Thyroid gland (tissue), 4 donors: ENCODE results near the gene ST3GAL2. TPM values are rescaled to one million over a fixed set of nuclear protein-coding genes. Genes with fewer than 3 reads are reported as not detected.

Source experiments
- DNase-seq, 2 donors: peaks; one replicate each; pipeline ENCODE4 v3.0.0-alpha.2; 2019
- H3K27ac ChIP-seq, 3 donors: fragments of 200-600 bp; sonication (generic); 1 replicate in 2 of 3; 2 replicates in 1 of 3; pipeline ENCODE4 v1.5.1; 2016 to 2019; ENCODE audit warnings: mild to moderate bottlenecking in 1 of 3, moderate library complexity in 1 of 3
- H3K27me3 ChIP-seq: fragments of 200-600 bp; sonication (generic); one replicate; pipeline ENCODE4 v1.5.1; 2019
- H3K36me3 ChIP-seq, 2 donors: fragments of 200-600 bp; sonication (generic); one replicate each; pipeline ENCODE4 v1.5.1; 2016 to 2019
- H3K4me1 ChIP-seq, 2 donors: fragments of 200-600 bp; sonication (generic); one replicate each; pipeline ENCODE4 v1.5.1; 2017 to 2019
- H3K4me3 ChIP-seq, 3 donors: fragments of 200-600 bp; sonication (generic); replicated peaks in 1 of 3; 1 replicate in 2 of 3; 2 replicates in 1 of 3; pipeline ENCODE4 v1.5.1; 2016; ENCODE audit warnings: mild to moderate bottlenecking in 1 of 3
- H3K9me3 ChIP-seq: fragments of 200-600 bp; sonication (generic); one replicate; pipeline ENCODE4 v1.5.1; 2017
- CTCF ChIP-seq, 6 experiments: fragments of 200-600 bp in 3 of 6; fragments of 450-650 bp in 3 of 6; sonication (generic) in 3 of 6; IDR thresholded peaks; one replicate each; pipeline ENCODE4 v1.5.1; 2016 to 2019; ENCODE audit warnings: antibody characterized with exemption in 6 of 6, mild to moderate bottlenecking in 2 of 6, inconsistent platforms in 1 of 6, moderate library complexity in 1 of 6
- POLR2A ChIP-seq, 2 donors: fragments of 450-650 bp; IDR thresholded peaks; one replicate each; pipeline ENCODE4 v1.6.1; 2017; ENCODE audit warnings: antibody characterized with exemption in 2 of 2, mild to moderate bottlenecking in 2 of 2, moderate library complexity in 1 of 2
- WGBS, 2 donors: methylation state at CpG; one replicate each; pipeline ENCODE4 v1.1.5; 2017; 5-methylcytosine and 5-hydroxymethylcytosine counted together
- intact Hi-C: fragments of 100-400 bp; cut with DNase I; formaldehyde crosslinking; loops from one replicate; pipeline ENCODE4 v1.15.1; 2023
- total RNA-seq, 4 donors: library from RNA; depleted of rRNA; stranded (reverse); fragments of >200 nt; gene quantifications; one replicate each; pipeline ENCODE4 v1.2.3, GENCODE V29; 2016

The ST3GAL2 gene
- total RNA-seq, 4 donors from 2014 or later, result 11.2 to 17.4 (median 11.8) TPM

DNA sequence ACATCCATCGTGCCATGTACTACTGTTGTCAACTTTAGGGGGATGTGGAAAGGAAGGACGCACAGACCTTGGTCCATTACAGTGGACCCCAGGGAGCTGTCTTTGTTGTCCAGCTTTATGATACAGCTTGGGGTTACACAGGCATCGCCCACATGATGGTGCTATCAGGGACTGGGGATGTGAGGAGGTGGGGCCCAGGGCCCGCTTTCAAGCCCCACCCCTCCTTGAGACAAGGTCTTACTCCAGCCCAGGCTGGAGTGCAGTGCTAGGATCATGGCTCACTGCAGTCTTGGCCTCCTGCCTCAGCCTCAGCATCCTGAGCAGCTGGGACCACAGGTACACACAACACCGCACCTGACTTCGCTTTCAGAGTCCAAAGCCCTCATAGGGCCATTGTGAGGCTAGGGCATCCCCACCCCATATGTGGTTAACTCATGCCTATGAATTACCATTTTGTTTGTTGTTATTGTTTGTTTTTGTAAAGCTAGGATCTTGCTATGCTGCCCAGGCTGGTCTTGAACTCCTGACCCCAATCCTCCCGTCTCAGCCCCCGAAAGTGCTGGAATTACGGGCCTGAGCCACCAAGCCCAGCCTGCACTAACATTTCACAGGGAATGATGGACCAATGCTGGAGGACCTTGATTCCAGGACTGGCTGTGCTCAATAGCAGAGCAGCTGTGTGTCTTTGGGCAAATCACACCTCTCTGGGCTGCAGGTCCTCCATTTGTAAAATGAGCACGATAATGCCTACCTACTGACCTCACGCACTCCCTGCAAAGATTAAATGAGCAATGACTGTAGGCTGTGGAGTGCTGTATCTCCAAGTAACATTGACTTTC, 17.2 kb downstream of the ST3GAL2 start:
- no peak overlapping the region for H3K4me3 ChIP-seq
- TF ChIP-seq CTCF (IDR thresholded peaks at IDR 0.05) (no peak), POLR2A (IDR thresholded peaks at IDR 0.05) (no peak)
- no peaks in the 10 kb centered on the region for H3K36me3 ChIP-seq
- no peaks in the 10 kb centered on the region for H3K9me3 ChIP-seq
- no peak overlapping the region for H3K27ac ChIP-seq
- 89 to 98% methylated on average over 9 to 11 of the region's 11 CpGs for WGBS, 2 donors
- no peaks in the 10 kb centered on the region for H3K27me3 ChIP-seq
- intact Hi-C loops, result no loop called here
- DNase-seq, result no peak
- peaks cover 5 to 20% of the 10 kb centered on the region in 2 donors for H3K4me1 ChIP-seq

DNA sequence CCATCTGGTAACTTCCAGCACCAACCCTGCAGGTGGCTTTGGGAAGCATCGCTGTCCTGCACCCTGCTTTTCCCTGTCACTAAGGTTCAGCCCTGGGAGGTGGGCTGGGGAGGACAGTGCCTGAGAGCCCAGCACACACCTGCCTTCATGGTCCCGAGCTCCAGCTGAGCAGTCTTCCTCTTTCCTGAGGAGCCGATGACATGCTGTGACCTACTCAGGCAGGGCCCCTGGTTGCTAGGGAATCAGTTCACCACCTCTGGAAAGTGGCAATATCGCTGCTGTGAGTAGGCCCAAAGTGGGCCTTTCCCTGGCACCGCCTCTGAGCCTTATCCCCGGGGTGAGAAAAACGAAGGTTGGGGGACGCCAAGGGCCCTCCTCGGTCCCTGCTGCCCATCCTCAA, 17.9 kb downstream of the ST3GAL2 start:
- H3K27ac ChIP-seq, result no peak overlapping the region
- 78 to 80% methylated on average over 6 of the region's 9 CpGs for WGBS, 2 donors
- H3K4me1 ChIP-seq, result peaks cover 5 to 24% of the 10 kb centered on the region in 2 donors
- intact Hi-C loops, result no loop called here
- no peaks in the 10 kb centered on the region for H3K36me3 ChIP-seq
- H3K27me3 ChIP-seq, result no peaks in the 10 kb centered on the region
- H3K9me3 ChIP-seq, result no peaks in the 10 kb centered on the region
- H3K4me3 ChIP-seq, result no peak overlapping the region
- no peak for DNase-seq
- TF ChIP-seq CTCF (IDR thresholded peaks at IDR 0.05), result no peak
- TF ChIP-seq POLR2A (IDR thresholded peaks at IDR 0.05), result no peak

DNA sequence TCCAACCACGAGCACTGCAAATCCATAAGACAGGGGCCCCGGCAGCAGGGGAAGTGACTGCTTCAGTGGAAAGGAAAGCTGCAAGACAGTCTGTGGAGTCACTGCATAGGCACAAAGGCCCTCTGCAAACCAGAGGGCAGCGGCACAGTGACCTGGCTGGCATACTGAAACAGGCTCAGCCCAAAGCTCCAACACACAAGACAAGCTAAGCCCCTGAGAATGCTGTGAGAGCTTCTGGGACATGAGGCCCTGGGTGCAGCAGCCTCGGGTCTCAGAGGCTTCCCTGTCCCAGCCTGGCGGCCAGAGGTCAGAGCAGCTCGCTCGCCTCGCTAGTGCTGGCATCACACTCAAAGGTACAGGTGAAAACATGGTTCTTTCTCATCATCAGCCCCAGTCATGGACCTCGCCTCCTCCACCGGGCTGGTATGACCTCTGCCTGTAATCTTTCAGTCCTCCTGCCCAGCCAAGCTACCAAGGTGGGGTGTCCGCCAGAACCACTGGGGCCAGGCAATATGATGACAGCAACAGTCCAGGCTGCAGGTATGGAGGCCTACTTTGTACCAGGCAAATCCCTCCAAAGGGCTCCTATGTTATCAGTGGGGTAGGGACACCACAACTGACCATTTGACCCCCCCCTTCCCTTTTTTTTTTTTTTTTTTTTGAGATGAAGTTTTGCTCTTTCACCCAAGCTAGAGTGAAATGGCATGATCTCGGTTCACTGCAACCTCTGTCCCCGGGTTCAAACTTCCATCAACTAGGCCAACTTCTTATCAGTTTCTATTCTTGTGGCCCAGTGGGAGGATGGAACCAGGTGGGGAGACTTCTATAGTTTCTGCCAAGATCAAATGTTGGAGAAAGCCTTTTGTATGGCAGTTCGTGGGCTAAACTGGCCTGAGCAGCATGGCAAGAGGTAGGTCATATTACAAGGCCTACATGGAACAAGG, 19.2 kb downstream of the ST3GAL2 start:
- Histone ChIP-seq H3K4me3 (no peak overlapping the region), H3K27ac (no peak overlapping the region), H3K36me3 (no peaks in the 10 kb centered on the region), H3K9me3 (no peaks in the 10 kb centered on the region), H3K4me1 (peaks cover 5 to 24% of the 10 kb centered on the region in 2 donors), H3K27me3 (no peaks in the 10 kb centered on the region)
- no peak for DNase-seq
- WGBS, 2 donors, result 86 to 91% methylated on average over 13 to 14 of the region's 14 CpGs
- intact Hi-C loops, result no loop called here
- no peak for TF ChIP-seq POLR2A (IDR thresholded peaks at IDR 0.05)
- no peak for TF ChIP-seq CTCF (IDR thresholded peaks at IDR 0.05)

DNA sequence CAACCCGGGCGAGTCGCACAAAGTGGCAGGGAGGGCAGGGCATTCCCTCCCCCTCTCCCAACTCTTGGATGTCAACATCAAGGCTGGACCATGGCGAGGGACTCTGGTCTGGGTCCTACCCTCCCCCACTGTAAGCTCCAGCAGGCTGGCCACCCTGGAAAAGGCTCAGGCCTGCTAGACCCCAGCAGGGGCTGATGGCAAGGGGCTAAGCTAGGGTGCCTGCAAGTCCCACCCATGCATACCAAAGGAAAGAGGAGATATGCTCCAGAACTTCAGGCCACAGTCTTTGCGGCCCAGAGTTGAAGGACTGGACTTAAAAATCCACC, 19.9 kb downstream of the ST3GAL2 start:
- DNase-seq, result no peak
- Histone ChIP-seq H3K9me3 (no peaks in the 10 kb centered on the region), H3K4me3 (no peak overlapping the region), H3K4me1 (peaks cover 5 to 23% of the 10 kb centered on the region in 2 donors), H3K27ac (no peak overlapping the region), H3K27me3 (no peaks in the 10 kb centered on the region), H3K36me3 (no peaks in the 10 kb centered on the region)
- 88 to 100% methylated on average over 1 to 5 of the region's 5 CpGs for WGBS, 2 donors
- TF ChIP-seq CTCF (IDR thresholded peaks at IDR 0.05) (no peak), POLR2A (IDR thresholded peaks at IDR 0.05) (no peak)
- intact Hi-C loops, result no loop called here
